AG04450 (cell line): ENCODE data around the gene ZBTB34. TPM values are rescaled to one million over a fixed set of nuclear protein-coding genes. Genes with fewer than 3 reads are reported as not detected.

ENCODE experiments used
- CTCF ChIA-PET: fragments of 300-600, 350-600 bp; formaldehyde crosslinking; extraction: SDS; loops from one replicate; lab custom pipeline; 2022; ENCODE audit warnings: antibody characterized with exemption, inconsistent platforms; lab: Charles Lee
- POLR2A ChIA-PET: fragments of 350-600 bp; formaldehyde crosslinking; extraction: SDS; loops from one replicate; lab custom pipeline; 2021; ENCODE audit warnings: antibody characterized with exemption, inconsistent platforms; lab: Yijun Ruan, JAX
- DNase-seq: peaks from one replicate; pipeline ENCODE4 v3.0.0-alpha.2; 2011; ENCODE audit warnings: low read depth, low spot score
- H3K27ac ChIP-seq: one replicate; pipeline ENCODE4 v1.5.1; 2012; ENCODE audit warnings: low read depth, low read length, control low read depth
- H3K27me3 ChIP-seq: one replicate; pipeline ENCODE4 v1.6.0; 2012; ENCODE audit warnings: low read length; ENCODE audit not compliant: control insufficient read depth, insufficient read depth
- H3K4me3 ChIP-seq: 2 replicates; pipeline ENCODE4 v1.5.1; 2011; ENCODE audit warnings: mild to moderate bottlenecking, low read depth, low read length, control low read depth
- H3K9me3 ChIP-seq: 2 replicates; pipeline ENCODE4 v1.5.1; 2012; ENCODE audit warnings: low read length; ENCODE audit not compliant: control insufficient read depth, insufficient read depth
- CTCF ChIP-seq: IDR thresholded peaks from 2 replicates; pipeline ENCODE4 v1.5.1; 2011; ENCODE audit warnings: low read depth, low read length, control low read depth, inconsistent platforms
- polyA plus RNA-seq: library from polyadenylated mRNA; depleted of rRNA; stranded (reverse); fragments of >200 nt; gene quantifications from 2 replicates; pipeline ENCODE4 v1.2.3, GENCODE V29; 2011

Gene ZBTB34
- polyA plus RNA-seq, 1 experiment = 9.4 TPM

- DNase-seq = no peak
- no peak for TF ChIP-seq CTCF
- ChIA-PET POLR2A (no interaction called here), CTCF (no interaction called here)
- Histone ChIP-seq H3K27me3 (no peaks in the 10 kb centered on the region), H3K9me3 (no peaks in the 10 kb centered on the region), H3K4me3 (no peak overlapping the region), H3K27ac (no peak overlapping the region)
Observed at GRCh38 chr9:126880226-126880946, 19.9 kb downstream of the ZBTB34 start.

GRCh38 chr9:126880947-126881332, 20.5 kb downstream of the ZBTB34 start:
- CTCF ChIA-PET = no interaction called here
- no peaks in the 10 kb centered on the region for H3K27me3 ChIP-seq
- H3K9me3 ChIP-seq = no peaks in the 10 kb centered on the region
- no peak overlapping the region for H3K27ac ChIP-seq
- DNase-seq = no peak
- TF ChIP-seq CTCF = no peak
- no peak overlapping the region for H3K4me3 ChIP-seq
- POLR2A ChIA-PET = no interaction called here

- no peak for DNase-seq
- POLR2A ChIA-PET = no interaction called here
- H3K4me3 ChIP-seq = no peak overlapping the region
- CTCF ChIA-PET = no interaction called here
- H3K9me3 ChIP-seq = no peaks in the 10 kb centered on the region
- no peak for TF ChIP-seq CTCF
- H3K27ac ChIP-seq = no peak overlapping the region
- H3K27me3 ChIP-seq = no peaks in the 10 kb centered on the region
Observed at GRCh38 chr9:126882746-126883145, 22.3 kb downstream of the ZBTB34 start.

- TF ChIP-seq CTCF = no peak
- DNase-seq = no peak
- CTCF ChIA-PET = no interaction called here
- H3K27ac ChIP-seq = no peak overlapping the region
- H3K4me3 ChIP-seq = no peak overlapping the region
- POLR2A ChIA-PET = no interaction called here
- no peaks in the 10 kb centered on the region for H3K27me3 ChIP-seq
- H3K9me3 ChIP-seq = no peaks in the 10 kb centered on the region
Observed at GRCh38 chr9:126883636-126884035, 23.2 kb downstream of the ZBTB34 start.

GRCh38 chr9:126885131-126885641, 24.7 kb downstream of the ZBTB34 start:
- no peak for DNase-seq
- Histone ChIP-seq H3K27me3 (no peaks in the 10 kb centered on the region), H3K27ac (peak overlapping the region; percentile 24), H3K4me3 (no peak overlapping the region), H3K9me3 (no peaks in the 10 kb centered on the region)
- ChIA-PET POLR2A (no interaction called here), CTCF (no interaction called here)
- no peak for TF ChIP-seq CTCF
